GM21526 (cell line): ENCODE results near the gene BRCA2.
A peak's percentile ranks its signal among the peaks of the same experiment; 100 is the strongest.

Experiments
- ATAC-seq: cut with Tn5 transposase; IDR thresholded peaks from one replicate; pipeline ENCODE4 v1.9.1; 2021; ENCODE audit warnings: moderate library complexity; ENCODE audit not compliant: unreplicated experiment, low FRiP score

Gene BRCA2, protein sequence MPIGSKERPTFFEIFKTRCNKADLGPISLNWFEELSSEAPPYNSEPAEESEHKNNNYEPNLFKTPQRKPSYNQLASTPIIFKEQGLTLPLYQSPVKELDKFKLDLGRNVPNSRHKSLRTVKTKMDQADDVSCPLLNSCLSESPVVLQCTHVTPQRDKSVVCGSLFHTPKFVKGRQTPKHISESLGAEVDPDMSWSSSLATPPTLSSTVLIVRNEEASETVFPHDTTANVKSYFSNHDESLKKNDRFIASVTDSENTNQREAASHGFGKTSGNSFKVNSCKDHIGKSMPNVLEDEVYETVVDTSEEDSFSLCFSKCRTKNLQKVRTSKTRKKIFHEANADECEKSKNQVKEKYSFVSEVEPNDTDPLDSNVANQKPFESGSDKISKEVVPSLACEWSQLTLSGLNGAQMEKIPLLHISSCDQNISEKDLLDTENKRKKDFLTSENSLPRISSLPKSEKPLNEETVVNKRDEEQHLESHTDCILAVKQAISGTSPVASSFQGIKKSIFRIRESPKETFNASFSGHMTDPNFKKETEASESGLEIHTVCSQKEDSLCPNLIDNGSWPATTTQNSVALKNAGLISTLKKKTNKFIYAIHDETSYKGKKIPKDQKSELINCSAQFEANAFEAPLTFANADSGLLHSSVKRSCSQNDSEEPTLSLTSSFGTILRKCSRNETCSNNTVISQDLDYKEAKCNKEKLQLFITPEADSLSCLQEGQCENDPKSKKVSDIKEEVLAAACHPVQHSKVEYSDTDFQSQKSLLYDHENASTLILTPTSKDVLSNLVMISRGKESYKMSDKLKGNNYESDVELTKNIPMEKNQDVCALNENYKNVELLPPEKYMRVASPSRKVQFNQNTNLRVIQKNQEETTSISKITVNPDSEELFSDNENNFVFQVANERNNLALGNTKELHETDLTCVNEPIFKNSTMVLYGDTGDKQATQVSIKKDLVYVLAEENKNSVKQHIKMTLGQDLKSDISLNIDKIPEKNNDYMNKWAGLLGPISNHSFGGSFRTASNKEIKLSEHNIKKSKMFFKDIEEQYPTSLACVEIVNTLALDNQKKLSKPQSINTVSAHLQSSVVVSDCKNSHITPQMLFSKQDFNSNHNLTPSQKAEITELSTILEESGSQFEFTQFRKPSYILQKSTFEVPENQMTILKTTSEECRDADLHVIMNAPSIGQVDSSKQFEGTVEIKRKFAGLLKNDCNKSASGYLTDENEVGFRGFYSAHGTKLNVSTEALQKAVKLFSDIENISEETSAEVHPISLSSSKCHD (N-terminal part only)

DNA sequence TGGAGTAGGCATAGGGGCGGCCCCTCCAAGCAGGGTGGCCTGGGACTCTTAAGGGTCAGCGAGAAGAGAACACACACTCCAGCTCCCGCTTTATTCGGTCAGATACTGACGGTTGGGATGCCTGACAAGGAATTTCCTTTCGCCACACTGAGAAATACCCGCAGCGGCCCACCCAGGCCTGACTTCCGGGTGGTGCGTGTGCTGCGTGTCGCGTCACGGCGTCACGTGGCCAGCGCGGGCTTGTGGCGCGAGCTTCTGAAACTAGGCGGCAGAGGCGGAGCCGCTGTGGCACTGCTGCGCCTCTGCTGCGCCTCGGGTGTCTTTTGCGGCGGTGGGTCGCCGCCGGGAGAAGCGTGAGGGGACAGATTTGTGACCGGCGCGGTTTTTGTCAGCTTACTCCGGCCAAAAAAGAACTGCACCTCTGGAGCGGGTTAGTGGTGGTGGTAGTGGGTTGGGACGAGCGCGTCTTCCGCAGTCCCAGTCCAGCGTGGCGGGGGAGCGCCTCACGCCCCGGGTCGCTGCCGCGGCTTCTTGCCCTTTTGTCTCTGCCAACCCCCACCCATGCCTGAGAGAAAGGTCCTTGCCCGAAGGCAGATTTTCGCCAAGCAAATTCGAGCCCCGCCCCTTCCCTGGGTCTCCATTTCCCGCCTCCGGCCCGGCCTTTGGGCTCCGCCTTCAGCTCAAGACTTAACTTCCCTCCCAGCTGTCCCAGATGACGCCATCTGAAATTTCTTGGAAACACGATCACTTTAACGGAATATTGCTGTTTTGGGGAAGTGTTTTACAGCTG is at the start of gene BRCA2, which contains the start of gene ZAR1L:
TSS of gene BRCA2 (plus strand) at position 271 of the 790 bp plus-strand sequence. CDS start 953 bp downstream, outside the sequence.
TSS of gene ZAR1L (minus strand) at position 126 of the 790 bp plus-strand sequence. CDS start 3,438 bp downstream, outside the sequence.
- peak; percentile 93 for ATAC-seq

DNA sequence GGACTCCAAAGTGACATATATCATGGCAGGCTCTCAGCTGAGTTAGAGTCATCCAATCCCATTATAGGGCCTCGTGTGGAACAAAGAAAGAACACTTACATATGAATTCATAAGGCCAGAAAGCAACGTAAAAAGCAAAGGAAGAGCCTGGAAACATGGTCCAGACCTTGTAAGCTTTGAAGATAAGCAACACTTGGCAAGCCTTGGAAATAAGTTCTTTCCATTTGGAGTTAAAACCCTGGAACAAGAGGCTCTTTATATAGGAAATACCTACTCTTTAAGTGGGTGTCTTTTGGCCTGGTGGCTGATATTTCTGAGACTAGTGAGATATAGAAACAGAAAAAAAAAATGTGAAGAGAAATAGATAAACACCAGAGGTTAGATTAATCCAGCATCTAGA is 49.6 kb upstream of the BRCA2 start:
- no peak for ATAC-seq

DNA sequence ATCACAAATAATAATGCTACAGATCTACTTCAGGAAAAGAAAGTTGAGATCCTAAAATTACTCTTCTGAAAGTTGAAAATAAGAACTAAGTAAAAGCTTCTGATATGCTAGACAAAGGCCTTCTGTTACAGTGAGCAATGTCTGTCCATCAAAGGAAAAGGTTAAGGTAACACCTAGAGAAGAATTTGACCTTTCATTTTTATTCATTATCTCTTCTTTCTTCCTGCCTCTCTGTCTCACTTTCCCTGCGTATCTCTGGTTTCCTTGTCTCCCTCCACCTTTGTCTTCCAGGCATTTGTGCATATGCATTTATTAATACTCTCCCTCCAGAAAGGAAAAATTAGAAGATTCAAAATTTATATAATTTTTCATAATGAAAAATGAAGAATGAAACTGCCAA is 49.2 kb upstream of the BRCA2 start:
- ATAC-seq = no peak

DNA sequence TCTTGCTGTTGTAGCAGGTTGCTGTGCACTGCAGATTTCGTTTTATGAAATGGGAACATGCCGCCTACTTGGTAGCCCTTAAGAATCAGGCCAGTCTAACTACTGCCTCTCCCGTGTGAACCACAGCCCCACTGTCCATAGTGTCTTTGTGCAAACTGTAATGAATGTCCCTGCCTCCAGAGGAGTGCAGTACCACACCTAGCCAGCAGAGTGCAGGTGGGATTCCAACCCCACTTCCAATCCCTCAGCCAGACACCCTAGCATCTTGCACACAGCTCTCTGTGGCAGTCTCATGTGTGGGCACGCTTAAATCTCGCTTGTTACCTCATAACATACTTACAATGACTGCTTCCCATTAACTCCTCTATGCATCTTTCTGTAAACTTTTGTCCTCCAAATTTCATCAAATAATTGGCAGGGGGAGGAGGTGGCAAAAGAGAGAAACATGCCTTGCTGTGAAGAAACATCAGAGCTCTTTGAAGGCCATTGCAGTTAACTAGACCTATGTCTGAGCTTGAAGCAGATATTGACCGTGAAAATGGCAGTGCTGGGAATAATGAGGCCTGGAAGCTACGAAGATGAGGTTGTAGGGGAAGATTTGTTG is 47.4 kb upstream of the BRCA2 start:
- ATAC-seq = no peak

DNA sequence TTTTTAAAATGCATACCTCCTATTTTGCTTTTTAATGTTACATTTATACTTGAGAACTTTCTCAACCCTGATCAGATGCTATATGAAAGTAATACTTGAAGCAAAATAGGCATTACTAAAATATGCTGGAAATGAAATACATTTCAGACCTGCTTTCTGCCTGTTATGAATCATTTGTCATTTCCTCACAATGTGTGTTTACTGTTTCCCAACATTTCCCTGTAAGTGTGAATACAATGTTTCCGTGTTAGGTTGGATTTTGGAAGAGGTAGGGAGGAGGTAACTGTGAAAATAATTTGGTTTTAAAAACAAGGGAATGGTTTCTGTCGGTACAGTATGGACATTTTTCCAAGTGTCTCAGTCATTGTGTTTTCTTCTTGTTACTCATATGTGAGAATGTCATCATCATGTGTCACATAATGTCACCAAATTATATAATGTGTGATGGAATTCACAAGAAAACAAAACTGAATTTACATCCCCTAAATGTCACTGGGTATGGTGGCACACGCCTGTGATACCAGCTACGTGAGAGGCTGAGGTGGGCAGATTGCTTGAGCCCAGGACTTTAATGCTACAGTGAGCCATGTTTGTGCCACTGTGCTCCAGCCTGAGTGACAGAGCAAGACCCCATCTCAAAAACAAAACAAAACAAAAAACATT is 43.2 kb upstream of the BRCA2 start:
- no peak for ATAC-seq

DNA sequence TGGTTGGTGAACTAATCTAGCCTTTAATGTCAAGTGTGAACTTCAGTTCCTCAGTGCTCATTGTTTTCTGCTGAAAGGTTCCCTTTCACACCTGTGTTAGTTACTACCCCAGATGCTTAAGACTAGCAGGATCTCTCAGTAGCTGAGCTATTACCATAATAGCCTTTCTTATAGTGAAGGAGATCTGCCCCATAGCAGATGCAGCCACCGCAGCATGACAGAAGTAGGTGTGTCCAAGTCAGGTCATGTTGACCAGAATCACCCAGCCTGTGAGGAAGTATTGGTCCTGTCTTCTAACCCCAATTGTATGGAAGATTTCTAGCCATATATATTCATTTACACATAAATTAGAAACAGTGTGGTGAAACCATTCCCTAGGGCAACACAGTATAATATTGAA is 37.5 kb upstream of the BRCA2 start:
- ATAC-seq = no peak

DNA sequence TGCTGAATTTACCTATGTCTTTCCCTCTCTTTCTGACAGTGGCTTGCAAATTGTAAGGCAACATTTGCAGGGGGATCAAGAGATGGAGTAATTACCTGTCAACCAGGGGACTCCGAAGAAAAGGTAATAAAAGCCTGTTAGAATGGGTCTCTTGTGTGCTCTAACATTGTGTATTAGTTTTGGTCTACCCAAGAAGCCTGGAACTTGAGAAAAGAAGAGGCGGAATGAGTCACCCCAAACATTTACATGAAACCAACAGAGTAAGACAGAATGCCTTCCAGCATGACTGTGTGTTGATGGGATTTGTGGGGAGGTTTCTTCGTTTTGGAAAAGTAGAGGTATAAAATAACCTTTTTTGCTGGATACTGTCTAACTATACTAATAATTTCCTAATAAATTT is 36.9 kb upstream of the BRCA2 start:
- ATAC-seq = no peak

DNA sequence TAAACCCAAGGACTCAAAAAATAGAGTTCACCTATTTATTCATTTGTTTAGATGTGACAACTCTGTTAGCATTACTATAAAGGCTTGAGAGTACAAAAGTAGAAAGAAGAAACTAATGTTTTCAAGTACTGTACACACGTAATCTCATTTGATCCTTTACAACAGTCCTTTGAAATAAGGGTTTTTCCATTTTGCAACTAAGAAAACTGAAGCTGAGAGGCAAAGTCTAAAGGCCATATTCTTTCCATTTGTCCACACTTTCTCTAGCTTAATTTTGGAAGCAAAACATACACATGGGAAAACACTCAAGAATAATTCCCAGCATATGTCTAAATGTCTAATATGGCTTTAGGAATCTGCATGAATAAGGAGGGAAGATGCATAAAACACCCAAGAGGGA is 34.2 kb upstream of the BRCA2 start:
- ATAC-seq = no peak

DNA sequence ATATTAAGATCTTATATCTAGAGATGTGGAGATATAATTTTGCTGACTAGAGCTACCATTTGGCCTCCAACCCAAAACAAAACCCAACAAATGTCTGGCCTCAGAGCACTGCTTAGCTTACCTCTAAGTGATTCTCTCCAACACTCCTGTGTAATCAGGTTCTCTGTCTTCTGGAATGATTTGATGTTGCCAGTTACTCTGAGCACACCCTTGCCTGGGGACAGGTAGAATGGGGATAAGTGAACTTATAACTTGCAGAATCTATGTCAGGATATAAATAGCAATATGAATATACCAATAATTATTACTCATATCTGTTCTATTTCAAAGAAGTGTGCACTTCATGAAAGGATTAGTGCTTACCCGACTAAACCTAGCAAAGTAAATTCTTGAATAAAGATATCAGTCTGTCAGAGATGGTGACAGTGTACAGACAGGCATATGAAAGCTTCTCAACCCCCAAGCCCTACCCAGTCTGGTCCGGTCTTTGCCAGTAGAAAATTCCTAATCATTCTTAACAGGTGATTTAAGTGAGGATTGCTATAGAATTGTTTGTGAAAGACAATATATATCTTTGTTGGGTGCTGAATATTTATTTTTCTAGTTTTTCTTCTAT is 33.1 kb upstream of the BRCA2 start:
- no peak for ATAC-seq

DNA sequence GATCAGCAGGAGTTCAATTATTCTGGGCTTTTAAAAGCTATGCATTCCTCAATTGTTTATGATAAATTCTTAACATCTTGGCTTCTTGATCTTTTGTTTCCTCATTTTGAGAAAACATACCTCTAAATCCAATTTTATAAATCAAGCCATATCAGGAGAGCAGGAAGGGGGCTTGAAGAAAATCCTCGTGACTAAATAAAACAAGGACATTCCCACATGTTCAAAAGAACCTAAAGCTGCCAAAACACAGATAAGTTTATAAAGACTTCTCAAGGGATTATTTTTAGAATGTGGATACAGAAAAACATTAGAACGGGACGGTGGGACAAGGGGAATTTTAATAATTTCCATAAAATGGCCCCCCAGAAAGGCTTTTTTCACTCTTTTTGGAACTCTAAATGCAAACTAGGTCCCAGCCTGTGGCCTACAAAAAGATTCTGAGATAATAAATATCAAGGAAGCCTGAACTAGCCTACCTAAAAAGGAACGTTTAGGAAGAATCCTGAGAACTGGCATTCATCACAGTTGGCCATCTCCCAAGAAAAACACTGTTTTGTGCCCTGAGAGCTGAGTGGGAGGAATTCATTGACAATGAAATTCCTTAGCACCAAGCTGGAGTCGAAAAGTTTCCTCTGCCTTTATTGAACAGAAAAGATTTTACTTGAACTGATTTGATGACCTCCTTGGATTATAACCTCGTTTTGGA is 30.2 kb upstream of the BRCA2 start:
- no peak for ATAC-seq

DNA sequence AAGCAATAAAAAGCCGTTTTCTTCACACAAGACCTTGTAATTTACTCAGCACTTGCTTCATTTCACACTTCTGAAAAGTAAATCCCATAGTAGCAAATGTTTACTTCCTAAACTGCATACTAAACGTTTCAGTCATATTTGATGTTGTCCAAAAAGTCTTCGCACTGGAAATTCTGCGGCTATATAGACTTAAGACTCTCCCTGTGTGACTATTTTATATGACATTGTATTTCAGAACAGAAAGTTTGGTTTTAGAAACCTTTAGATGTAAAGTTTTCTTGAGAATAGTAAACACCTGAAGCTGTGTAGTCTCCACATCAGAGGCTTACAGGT is 29.7 kb upstream of the BRCA2 start:
- no peak for ATAC-seq

DNA sequence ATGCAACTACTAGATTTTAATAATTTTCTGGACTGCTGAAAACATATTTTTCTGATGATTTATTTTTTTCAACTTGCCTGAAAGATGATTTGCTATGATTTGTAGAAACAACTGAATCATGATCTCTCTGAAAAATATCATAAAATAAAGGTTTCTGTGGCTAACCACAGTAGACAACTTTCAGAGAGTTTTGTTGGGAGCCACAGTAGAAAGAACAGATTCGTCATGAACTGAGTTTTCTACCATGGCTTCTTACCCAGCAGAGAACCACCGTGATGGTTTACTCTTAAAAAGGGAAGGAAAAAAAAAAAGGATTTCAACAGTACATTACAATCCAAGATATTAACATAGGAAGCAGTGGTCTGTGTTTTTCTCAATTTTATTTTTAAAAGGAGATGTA is 18.1 kb upstream of the BRCA2 start:
- no peak for ATAC-seq

DNA sequence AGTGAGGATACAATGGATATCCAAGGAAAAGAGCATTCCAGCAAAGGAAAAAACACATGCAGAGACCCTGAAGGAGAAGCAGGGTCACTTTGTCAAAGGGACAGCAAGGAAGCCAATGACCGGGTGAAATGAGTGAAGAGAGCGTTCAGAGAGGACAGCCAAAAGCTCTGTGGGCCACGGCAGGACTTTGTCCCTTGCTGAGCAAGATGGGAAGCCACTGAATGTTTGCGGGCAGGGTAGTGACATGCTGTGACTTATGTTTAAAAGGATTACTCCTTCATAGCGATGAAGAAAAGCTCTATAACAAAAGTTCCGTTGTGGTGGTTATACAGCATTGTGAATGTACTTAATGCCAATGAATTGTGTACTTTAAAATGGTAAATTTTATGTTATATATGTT is 16.6 kb upstream of the BRCA2 start:
- no peak for ATAC-seq

DNA sequence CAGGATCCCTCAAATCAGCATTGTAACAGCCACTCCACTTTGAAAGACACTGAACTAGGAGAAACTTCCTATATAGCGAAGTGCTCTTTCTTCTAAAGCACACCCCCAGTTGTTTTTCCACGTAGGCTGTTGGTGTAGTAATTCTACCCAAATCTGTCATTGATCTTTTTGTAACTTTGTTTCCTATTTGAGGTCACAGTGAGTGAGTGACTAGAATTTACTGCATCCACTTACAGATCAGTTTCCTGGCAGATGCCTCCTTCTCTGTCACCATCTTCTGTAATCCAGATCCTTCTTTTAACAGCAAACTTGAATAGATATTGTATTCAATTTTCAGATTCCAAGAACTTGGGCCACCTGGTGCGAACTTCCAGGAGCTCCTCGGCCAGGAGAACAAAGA is 15.4 kb upstream of the BRCA2 start:
- ATAC-seq = no peak

DNA sequence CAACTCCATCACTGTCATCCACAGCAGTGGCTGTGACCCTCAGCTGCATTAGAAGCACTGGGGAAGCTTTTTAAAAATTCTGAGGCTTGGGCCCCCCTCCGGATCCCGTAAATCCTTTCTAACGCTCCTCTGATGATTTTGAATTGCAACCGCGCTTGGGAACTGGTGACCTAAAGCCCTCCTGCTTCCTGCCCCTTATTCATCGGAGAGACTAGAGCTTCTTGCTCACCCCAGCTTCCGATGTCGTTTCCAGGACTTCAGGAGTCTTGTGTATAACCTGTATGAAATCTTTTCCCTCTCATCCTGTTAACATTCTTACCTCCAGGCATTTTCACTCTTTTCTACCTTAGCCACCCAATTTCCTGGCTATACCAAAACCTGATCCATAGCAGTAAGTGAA is 14.9 kb upstream of the BRCA2 start:
- ATAC-seq = no peak

DNA sequence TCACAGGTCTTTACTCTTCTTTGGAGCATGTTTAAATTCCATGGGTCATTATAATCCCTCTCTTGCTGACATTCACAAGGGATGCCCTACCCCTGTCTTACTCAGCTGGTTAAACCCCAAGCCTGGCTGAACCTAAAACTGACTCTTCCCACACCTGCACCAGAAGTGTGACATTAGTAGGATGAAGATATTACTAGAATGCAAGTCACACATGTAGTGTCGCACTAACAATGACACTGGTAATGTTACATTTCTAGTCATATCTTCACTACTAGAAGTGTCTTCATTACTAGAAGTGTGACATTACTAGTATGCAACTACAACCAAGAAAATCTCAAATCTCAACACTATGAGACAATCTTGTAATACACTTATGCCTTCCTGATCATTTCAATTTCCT is 14.4 kb upstream of the BRCA2 start:
- ATAC-seq = no peak

DNA sequence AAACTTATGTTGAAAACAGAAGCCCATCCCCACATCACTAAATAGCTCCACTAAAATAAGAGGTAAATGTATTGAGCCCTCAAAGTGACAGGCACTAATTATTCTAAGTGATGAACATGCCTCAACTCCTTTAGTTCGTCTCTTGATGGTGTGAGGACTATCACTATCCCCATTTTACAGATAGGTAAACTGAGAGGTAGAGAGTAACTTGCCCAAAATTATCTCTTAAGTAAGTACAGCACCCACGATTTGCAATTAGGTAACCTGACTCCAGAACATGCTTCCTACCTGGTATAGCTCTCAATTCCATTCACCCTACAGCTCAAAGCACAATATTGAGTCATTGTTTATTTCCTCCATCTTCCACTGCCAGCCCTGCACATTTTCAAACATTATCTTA is 12.8 kb upstream of the BRCA2 start:
- no peak for ATAC-seq

DNA sequence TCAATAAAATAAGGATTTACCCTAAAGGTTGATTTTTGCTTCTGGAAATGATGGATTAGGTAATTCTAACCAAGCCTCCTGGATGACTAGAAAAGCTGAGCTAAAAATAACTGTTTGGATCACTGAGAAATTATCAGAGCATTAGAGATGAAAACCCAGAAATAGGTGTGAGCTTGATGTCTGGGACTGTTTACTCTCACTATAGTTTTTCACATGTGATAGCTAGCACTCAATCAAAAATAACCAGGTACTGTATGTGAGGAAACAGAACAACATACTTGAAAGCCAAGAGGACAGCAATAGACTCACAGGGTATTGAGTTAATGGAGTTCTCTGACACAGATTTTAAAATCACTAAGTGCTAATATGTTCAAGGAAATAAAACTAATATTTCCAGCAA is 9.7 kb upstream of the BRCA2 start:
- no peak for ATAC-seq
